Posterior vena cava (tissue), 2 donors: ENCODE data around the gene PRPF8. TPM values are rescaled to one million over a fixed set of nuclear protein-coding genes. Genes with fewer than 3 reads are reported as not detected.
"Not testable (repeated sequence)": the region's sequence is repeated elsewhere in the genome, so short reads cannot be mapped to it uniquely, and the experiment has no call there.

Source experiments
- DNase-seq: peaks from one replicate; pipeline ENCODE4 v3.0.0-alpha.2; 2020; ENCODE audit warnings: low spot score
- intact Hi-C, 2 donors: fragments of 100-400 bp; cut with DNase I; formaldehyde crosslinking; loops; one replicate each; pipeline versions ENCODE4 v1.14.1 to v1.14.2; 2022 to 2023
- total RNA-seq, 2 donors: library from RNA; stranded (reverse); fragmentation: NEBNext Ultra II Directional; extraction: Animal tissue kit (Norgen Biotek cat#: 25700); gene quantifications; one replicate each; pipeline ENCODE4 v1.2.1, GENCODE V29; 2021
- donor health status: DM: yes; HTN: yes; CAD: no.
- donor health status: DM: yes; HTN: yes; CAD: no.

PRPF8 gene
- total RNA-seq, 2 donors from 2014 or later: 173 to 190 TPM

GRCh38 chr17:1707107-1707506 is 22.4 kb upstream of the PRPF8 start:
- no peak for DNase-seq
- intact Hi-C loops: loop anchor here in 1 of 2 donors (5.0 kb wide), 1 partner anchor 35 kb away; no protein-coding TSS in a partner anchor

- no peak for DNase-seq
- intact Hi-C loops: loop anchor here in 1 of 2 donors (5.0 kb wide), 1 partner anchor 33 kb away; no protein-coding TSS in a partner anchor
These were observed 20.3 kb upstream of the PRPF8 start for GRCh38 chr17:1705004-1705403.

GRCh38 chr17:1703063-1703462 is 18.4 kb upstream of the PRPF8 start:
- intact Hi-C loops: no loop called here
- DNase-seq: no peak

- DNase-seq, intact Hi-C loops: not testable (repeated sequence)
These were observed 15.2 kb upstream of the PRPF8 start for GRCh38 chr17:1699891-1700290.

- DNase-seq: no peak
- intact Hi-C loops: no loop called here
These were observed 13.0 kb upstream of the PRPF8 start for GRCh38 chr17:1697681-1698080.

- intact Hi-C loops: no loop called here
These were observed 10.7 kb upstream of the PRPF8 start for GRCh38 chr17:1695365-1695764.

GRCh38 chr17:1693339-1693738 is 8.7 kb upstream of the PRPF8 start:
- DNase-seq: no peak
- intact Hi-C loops: no loop called here

More at GRCh38 chr17:1695365-1695764, 10.7 kb upstream of the PRPF8 start:
- DNase-seq: no peak

- DNase-seq: no peak
- intact Hi-C loops: no loop called here
These were observed 6.0 kb upstream of the PRPF8 start for GRCh38 chr17:1690544-1691221.

- intact Hi-C loops: not testable (repeated sequence)
These were observed 3.7 kb upstream of the PRPF8 start for GRCh38 chr17:1688405-1688804.

GRCh38 chr17:1686086-1686485 is 1.4 kb upstream of the PRPF8 start:
- DNase-seq: no peak

More at GRCh38 chr17:1688405-1688804, 3.7 kb upstream of the PRPF8 start:
- DNase-seq: not testable (repeated sequence)

GRCh38 chr17:1683459-1683858 is 1.2 kb downstream of the PRPF8 start:
- no peak for DNase-seq

More at GRCh38 chr17:1686086-1686485, 1.4 kb upstream of the PRPF8 start:
- intact Hi-C loops: no loop called here

GRCh38 chr17:1676401-1676800 is 8.3 kb downstream of the PRPF8 start:
- intact Hi-C loops: no loop called here
- no peak for DNase-seq

More at GRCh38 chr17:1683459-1683858, 1.2 kb downstream of the PRPF8 start:
- intact Hi-C loops: no loop called here

- DNase-seq: no peak
- intact Hi-C loops: loop anchor here in 1 of 2 donors (5.0 kb wide), 1 partner anchor 34 kb away; no protein-coding TSS in a partner anchor
These were observed 11.5 kb downstream of the PRPF8 start for GRCh38 chr17:1673041-1673785.

- DNase-seq, intact Hi-C loops: not testable (repeated sequence)
These were observed 20.7 kb downstream of the PRPF8 start for GRCh38 chr17:1663934-1664333.

- DNase-seq: no peak
- intact Hi-C loops: no loop called here
These were observed 23.6 kb downstream of the PRPF8 start for GRCh38 chr17:1661045-1661444.

- DNase-seq: no peak
- intact Hi-C loops: loop anchor here in 1 of 2 donors (10.0 kb wide), 1 partner anchor 1047 kb away; no protein-coding TSS in a partner anchor
These were observed 26.6 kb downstream of the PRPF8 start for GRCh38 chr17:1658100-1658499.

- intact Hi-C loops: loop anchor here in 1 of 2 donors (5.0 to 10.0 kb wide), 2 partner anchors 59 to 1051 kb away; partner anchors contain the start of gene TLCD2
- no peak for DNase-seq
These were observed 30.9 kb downstream of the PRPF8 start for GRCh38 chr17:1653735-1654134.

- DNase-seq: not testable (repeated sequence)
- intact Hi-C loops: loop anchor here in 1 of 2 donors (5.0 to 10.0 kb wide), 2 partner anchors 60 to 1052 kb away; partner anchors contain the start of gene TLCD2
These were observed 31.9 kb downstream of the PRPF8 start for GRCh38 chr17:1652794-1653193.

- no peak for DNase-seq
- intact Hi-C loops: loop anchor here in 1 of 2 donors (5.0 to 10.0 kb wide), 2 partner anchors 61 to 1053 kb away; partner anchors contain the start of gene TLCD2
These were observed 33.2 kb downstream of the PRPF8 start for GRCh38 chr17:1651559-1651844.
